GM12878 (cell line): ENCODE results near the gene PBOV1. TPM values are rescaled to one million over a fixed set of nuclear protein-coding genes. Genes with fewer than 3 reads are reported as not detected.

ENCODE experiments used
- ATAC-seq: fragments of 200-7000 bp; cut with Tn5 transposase; 3 replicates; pipeline ENCODE4 v1.9.1; 2020; ENCODE audit warnings: mild to moderate bottlenecking, moderate library complexity
- BruUV-seq: library from RNA; stranded (reverse); fragments of 400-500 nt; replicated peaks from 2 replicates; lab custom pipeline; 2021; lab: Mats Ljungman, UMichigan
- CTCF ChIA-PET: fragments of 300-600 bp; sonication (Branson Sonifier 250); formaldehyde crosslinking; extraction: SDS; loops from one replicate; lab custom pipeline; 2021; ENCODE audit warnings: inconsistent platforms; lab: Yijun Ruan, JAX
- POLR2A ChIA-PET: fragments of 350-600 bp; formaldehyde crosslinking; extraction: SDS; loops from one replicate; lab custom pipeline; 2021; ENCODE audit warnings: inconsistent platforms; lab: Charles Lee
- RAD21 ChIA-PET: fragments of 300-600 bp; sonication (Branson Sonifier 250); formaldehyde crosslinking; loops from one replicate; lab custom pipeline; 2023; ENCODE audit warnings: antibody characterized with exemption; ENCODE audit not compliant: unreplicated experiment; lab: Charles Lee
- SMC1A ChIA-PET: fragments of 300-600 bp; sonication (Branson Sonifier 250); formaldehyde crosslinking; loops from one replicate; lab custom pipeline; 2023; ENCODE audit not compliant: unreplicated experiment, uncharacterized antibody; lab: Charles Lee
- DNase-seq: peaks from one replicate; pipeline ENCODE4 v3.0.0-alpha.2; 2011; ENCODE audit warnings: low read depth, low spot score
- FAIRE-seq: peaks from 3 replicates; lab custom pipeline; 2011; peaks lifted over from hg19 to GRCh38; lab: Jason Lieb, UNC
- H2AFZ ChIP-seq: 2 replicates; pipeline ENCODE4 v1.6.0; 2011; ENCODE audit warnings: low read depth, low read length, control low read depth; ENCODE audit not compliant: control insufficient read depth
- H3K27ac ChIP-seq: 2 replicates; pipeline ENCODE4 v1.5.1; 2011; ENCODE audit warnings: control low read depth; ENCODE audit not compliant: control insufficient read depth, insufficient read depth
- H3K27me3 ChIP-seq, 2 experiments: replicated peaks in 1 of 2; 2 replicates each; pipeline versions ENCODE4 v1.6.0 to v1.6.1; 2011; ENCODE audit warnings: low read length in 1 of 2; ENCODE audit not compliant: control insufficient read depth in 2 of 2, insufficient read depth in 2 of 2
- H3K36me3 ChIP-seq, 2 experiments: 2 replicates each; pipeline ENCODE4 v1.5.1; 2011; ENCODE audit warnings: low read length in 1 of 2; ENCODE audit not compliant: control insufficient read depth in 2 of 2, insufficient read depth in 2 of 2
- H3K4me1 ChIP-seq: 2 replicates; pipeline ENCODE4 v1.6.1; 2011; ENCODE audit warnings: mild to moderate bottlenecking, low read length, moderate library complexity, mixed read lengths; ENCODE audit not compliant: control insufficient read depth, insufficient read depth
- H3K4me2 ChIP-seq: 2 replicates; pipeline ENCODE4 v1.6.0; 2011; ENCODE audit warnings: control low read depth; ENCODE audit not compliant: control insufficient read depth, insufficient read depth
- H3K4me3 ChIP-seq: fragments of 200-600 bp; sonication (generic); 2 replicates; pipeline ENCODE4 v1.5.1; 2016
- H3K79me2 ChIP-seq: 2 replicates; pipeline ENCODE4 v1.6.0; 2011; ENCODE audit warnings: low read length; ENCODE audit not compliant: control insufficient read depth, insufficient read depth
- H3K9ac ChIP-seq: 2 replicates; pipeline ENCODE4 v1.8.0; 2011; ENCODE audit warnings: low read length, control low read depth, mixed read lengths; ENCODE audit not compliant: control insufficient read depth, insufficient read depth
- H3K9me3 ChIP-seq: replicated peaks from 3 replicates; pipeline ENCODE4 v1.5.1; 2011; ENCODE audit warnings: mild to moderate bottlenecking, low read length; ENCODE audit not compliant: control insufficient read depth, insufficient read depth
- H4K20me1 ChIP-seq: 2 replicates; pipeline ENCODE4 v1.6.0; 2011; ENCODE audit not compliant: control insufficient read depth, insufficient read depth
- BHLHE40 ChIP-seq, 2 experiments: fragments of 450-650 bp in 1 of 2; IDR thresholded peaks; 2 replicates each; pipeline ENCODE4 v1.6.1; 2011 to 2017; ENCODE audit warnings: low read depth in 2 of 2, borderline replicate concordance in 1 of 2, improper control_type of control experiment in 1 of 2, low read length in 1 of 2, mild to moderate bottlenecking in 1 of 2
- CREB1 ChIP-seq: IDR thresholded peaks from 2 replicates; pipeline ENCODE4 v1.6.1; 2012; ENCODE audit warnings: low read depth, mild to moderate bottlenecking, inconsistent platforms
- DPF2 ChIP-seq: fragments of 450-650 bp; IDR thresholded peaks from 2 replicates; pipeline ENCODE4 v1.6.1; 2017; ENCODE audit warnings: mild to moderate bottlenecking
- EZH2 ChIP-seq: IDR thresholded peaks from 2 replicates; pipeline ENCODE4 v1.6.1; 2012; ENCODE audit warnings: low read depth, mild to moderate bottlenecking, control low read depth, inconsistent platforms, low read length, borderline replicate concordance; ENCODE audit not compliant: control insufficient read depth
- GABPA ChIP-seq: IDR thresholded peaks from 2 replicates; pipeline ENCODE4 v1.6.1; 2014; ENCODE audit warnings: antibody characterized with exemption, low read depth, mild to moderate bottlenecking, inconsistent platforms
- HDAC6 ChIP-seq: fragments of 200-600 bp; sonication (generic); IDR thresholded peaks from one replicate; pipeline ENCODE4 v1.8.0; 2017; ENCODE audit warnings: antibody characterized with exemption; ENCODE audit not compliant: unreplicated experiment
- HDGF ChIP-seq: fragments of 450-650 bp; IDR thresholded peaks from 2 replicates; pipeline ENCODE4 v1.6.1; 2016; ENCODE audit warnings: antibody characterized with exemption
- IKZF1 ChIP-seq: fragments of 450-650 bp; conservative IDR thresholded peaks from 2 replicates; pipeline ENCODE4 v1.6.1; 2017; ENCODE audit warnings: antibody characterized with exemption, mild to moderate bottlenecking
- NFXL1 ChIP-seq: fragments of 450-650 bp; IDR thresholded peaks from 2 replicates; pipeline ENCODE4 v1.6.1; 2017; ENCODE audit warnings: antibody characterized with exemption, mild to moderate bottlenecking, borderline replicate concordance
- RAD21 ChIP-seq: IDR thresholded peaks from 2 replicates; pipeline ENCODE4 v1.6.1; 2011; ENCODE audit warnings: mild to moderate bottlenecking, low read depth, low read length, moderate library complexity; ENCODE audit not compliant: insufficient read depth
- RAD51 ChIP-seq: fragments of 450-650 bp; IDR thresholded peaks from 2 replicates; pipeline ENCODE4 v1.6.1; 2016; ENCODE audit warnings: moderate library complexity, mild to moderate bottlenecking, inconsistent platforms
- SMAD5 ChIP-seq: IDR thresholded peaks from 2 replicates; pipeline ENCODE4 v1.6.1; 2016; ENCODE audit warnings: antibody characterized with exemption, low read depth
- SPI1 ChIP-seq: IDR thresholded peaks from 2 replicates; pipeline ENCODE4 v1.6.1; 2011; ENCODE audit warnings: low read depth, mild to moderate bottlenecking, low read length, moderate library complexity, borderline replicate concordance; ENCODE audit not compliant: insufficient read depth
- WRNIP1 ChIP-seq: IDR thresholded peaks from 2 replicates; pipeline ENCODE4 v1.6.1; 2011; ENCODE audit warnings: low read depth, low read length, improper control_type of control experiment, borderline replicate concordance
- ZNF207 ChIP-seq: fragments of 450-650 bp; IDR thresholded peaks from 2 replicates; pipeline ENCODE4 v1.6.1; 2014; ENCODE audit warnings: antibody characterized with exemption, mild to moderate bottlenecking, borderline replicate concordance
- ZNF24 ChIP-seq: fragments of 450-650 bp; IDR thresholded peaks from 2 replicates; pipeline ENCODE4 v1.6.1; 2017; ENCODE audit warnings: antibody characterized with exemption, mild to moderate bottlenecking
- WGBS: methylation state at CpG from one replicate; pipeline ENCODE4 v1.1.6; 2016; ENCODE audit warnings: low lambda C conversion rate; ENCODE audit not compliant: insufficient replicate concordance, insufficient coverage; ENCODE audit errors: missing lambda C conversion rate; 5-methylcytosine and 5-hydroxymethylcytosine counted together
- in situ Hi-C: fragments of 300-500 bp; cut with MboI; formaldehyde crosslinking; loops from 9 replicates; pipeline ENCODE4 v1.14.3; 2018; ENCODE audit warnings: mixed read lengths
- intact Hi-C: fragments of 100-400 bp; cut with micrococcal nuclease; formaldehyde crosslinking; loops from one replicate; pipeline ENCODE4 v1.14.2; 2022; ENCODE audit not compliant: unreplicated experiment
- polyA plus RNA-seq, 11 experiments: library from polyadenylated mRNA; depleted of rRNA in 4 of 11; unstranded in 6 of 11; stranded (reverse) in 5 of 11; fragments of >200 nt; fragmentation: Nextera tagmentation in 4 of 11; fragmentation: Illumina TruSeq in 1 of 11; extraction: Ambion mirVana in 4 of 11; extraction: Trizol in 1 of 11; gene quantifications; 1 replicate in 1 of 11; 2 replicates in 10 of 11; pipeline versions ENCODE4 v1.2.1 to v1.2.3, GENCODE V29; 2011 to 2016; ENCODE audit warnings: inconsistent platforms in 2 of 11, missing spikeins in 2 of 11, low read depth in 1 of 11
- total RNA-seq, 4 experiments: library from RNA; depleted of rRNA in 3 of 4; stranded (reverse); fragments of >200 nt in 3 of 4; fragmentation: Illumina TruSeq in 1 of 4; extraction: Trizol in 1 of 4; gene quantifications; 2 replicates each; pipeline versions ENCODE4 v1.2.1 to v1.2.3, GENCODE V29; 2013 to 2021
- TF ChIP-seq, protein P1 (sequence below): fragments of 450-650 bp; IDR thresholded peaks from 2 replicates; pipeline ENCODE4 v1.6.1; 2017; ENCODE audit warnings: low read depth, mild to moderate bottlenecking, moderate library complexity
- TF ChIP-seq, protein P2 (sequence below): IDR thresholded peaks from 2 replicates; pipeline ENCODE4 v1.6.1; 2011; ENCODE audit warnings: low read depth, low read length, improper control_type of control experiment, borderline replicate concordance
- TF ChIP-seq, protein P3 (sequence below): fragments of 450-650 bp; formaldehyde crosslinking; IDR thresholded peaks from 2 replicates; pipeline ENCODE4 v1.4.0; 2020; ENCODE audit warnings: mild to moderate bottlenecking, moderate library complexity
- TF ChIP-seq, protein P4 (sequence below): IDR thresholded peaks from 2 replicates; pipeline ENCODE4 v1.6.1; 2012; ENCODE audit warnings: low read depth, low read length, improper control_type of control experiment

PBOV1 gene
- total and polyA plus RNA-seq, 10 of the 15 experiments (the other 5 are each of a cell fraction or from before 2014, with no cell fraction given) = not detected

DNA sequence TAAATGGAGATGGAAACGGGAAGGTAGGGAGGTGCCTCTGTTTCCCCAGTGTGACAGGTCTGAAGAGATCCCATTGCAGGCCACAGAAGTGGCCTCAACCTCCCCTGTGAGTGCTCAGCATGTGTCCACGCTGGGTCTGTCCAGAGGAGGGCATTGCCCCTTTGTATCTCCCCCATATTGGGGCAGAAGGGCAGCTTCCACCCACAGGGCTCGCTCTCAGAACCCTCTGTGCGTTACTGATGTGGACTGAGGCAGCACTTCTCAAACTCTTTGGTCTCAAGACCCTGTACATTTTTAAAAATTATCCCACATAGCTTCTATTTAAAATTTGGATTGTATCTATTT is 34.5 kb downstream of the PBOV1 start:
- POLR2A ChIA-PET = interaction anchor here (0.6 kb wide), 1 partner anchor 1228 kb away, joined by 4 read pairs; no protein-coding TSS in a partner anchor
- intact Hi-C loops = no loop called here
- no peak for DNase-seq

More for the DNA sequence above, 34.5 kb downstream of the PBOV1 start:
- no peak for TF ChIP-seq EZH2
- no peak for TF ChIP-seq RAD21
- no peak for TF ChIP-seq WRNIP1
- no peak for TF ChIP-seq DPF2
- no peak for TF ChIP-seq HDAC6
- TF ChIP-seq, protein P1, sequence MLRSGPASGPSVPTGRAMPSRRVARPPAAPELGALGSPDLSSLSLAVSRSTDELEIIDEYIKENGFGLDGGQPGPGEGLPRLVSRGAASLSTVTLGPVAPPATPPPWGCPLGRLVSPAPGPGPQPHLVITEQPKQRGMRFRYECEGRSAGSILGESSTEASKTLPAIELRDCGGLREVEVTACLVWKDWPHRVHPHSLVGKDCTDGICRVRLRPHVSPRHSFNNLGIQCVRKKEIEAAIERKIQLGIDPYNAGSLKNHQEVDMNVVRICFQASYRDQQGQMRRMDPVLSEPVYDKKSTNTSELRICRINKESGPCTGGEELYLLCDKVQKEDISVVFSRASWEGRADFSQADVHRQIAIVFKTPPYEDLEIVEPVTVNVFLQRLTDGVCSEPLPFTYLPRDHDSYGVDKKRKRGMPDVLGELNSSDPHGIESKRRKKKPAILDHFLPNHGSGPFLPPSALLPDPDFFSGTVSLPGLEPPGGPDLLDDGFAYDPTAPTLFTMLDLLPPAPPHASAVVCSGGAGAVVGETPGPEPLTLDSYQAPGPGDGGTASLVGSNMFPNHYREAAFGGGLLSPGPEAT = no peak
- TF ChIP-seq IKZF1 = no peak
- TF ChIP-seq BHLHE40 (IDR thresholded peaks at IDR 0.05; ENCODE audit: borderline replicate concordance in 1 of 2, low read depth in 2 of 2, low read length in 1 of 2) = no peak
- TF ChIP-seq CREB1 = no peak
- TF ChIP-seq, protein P2, sequence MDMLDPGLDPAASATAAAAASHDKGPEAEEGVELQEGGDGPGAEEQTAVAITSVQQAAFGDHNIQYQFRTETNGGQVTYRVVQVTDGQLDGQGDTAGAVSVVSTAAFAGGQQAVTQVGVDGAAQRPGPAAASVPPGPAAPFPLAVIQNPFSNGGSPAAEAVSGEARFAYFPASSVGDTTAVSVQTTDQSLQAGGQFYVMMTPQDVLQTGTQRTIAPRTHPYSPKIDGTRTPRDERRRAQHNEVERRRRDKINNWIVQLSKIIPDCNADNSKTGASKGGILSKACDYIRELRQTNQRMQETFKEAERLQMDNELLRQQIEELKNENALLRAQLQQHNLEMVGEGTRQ = no peak
- TF ChIP-seq ZNF207 = no peak
- no peak for TF ChIP-seq HDGF
- TF ChIP-seq, protein P3, sequence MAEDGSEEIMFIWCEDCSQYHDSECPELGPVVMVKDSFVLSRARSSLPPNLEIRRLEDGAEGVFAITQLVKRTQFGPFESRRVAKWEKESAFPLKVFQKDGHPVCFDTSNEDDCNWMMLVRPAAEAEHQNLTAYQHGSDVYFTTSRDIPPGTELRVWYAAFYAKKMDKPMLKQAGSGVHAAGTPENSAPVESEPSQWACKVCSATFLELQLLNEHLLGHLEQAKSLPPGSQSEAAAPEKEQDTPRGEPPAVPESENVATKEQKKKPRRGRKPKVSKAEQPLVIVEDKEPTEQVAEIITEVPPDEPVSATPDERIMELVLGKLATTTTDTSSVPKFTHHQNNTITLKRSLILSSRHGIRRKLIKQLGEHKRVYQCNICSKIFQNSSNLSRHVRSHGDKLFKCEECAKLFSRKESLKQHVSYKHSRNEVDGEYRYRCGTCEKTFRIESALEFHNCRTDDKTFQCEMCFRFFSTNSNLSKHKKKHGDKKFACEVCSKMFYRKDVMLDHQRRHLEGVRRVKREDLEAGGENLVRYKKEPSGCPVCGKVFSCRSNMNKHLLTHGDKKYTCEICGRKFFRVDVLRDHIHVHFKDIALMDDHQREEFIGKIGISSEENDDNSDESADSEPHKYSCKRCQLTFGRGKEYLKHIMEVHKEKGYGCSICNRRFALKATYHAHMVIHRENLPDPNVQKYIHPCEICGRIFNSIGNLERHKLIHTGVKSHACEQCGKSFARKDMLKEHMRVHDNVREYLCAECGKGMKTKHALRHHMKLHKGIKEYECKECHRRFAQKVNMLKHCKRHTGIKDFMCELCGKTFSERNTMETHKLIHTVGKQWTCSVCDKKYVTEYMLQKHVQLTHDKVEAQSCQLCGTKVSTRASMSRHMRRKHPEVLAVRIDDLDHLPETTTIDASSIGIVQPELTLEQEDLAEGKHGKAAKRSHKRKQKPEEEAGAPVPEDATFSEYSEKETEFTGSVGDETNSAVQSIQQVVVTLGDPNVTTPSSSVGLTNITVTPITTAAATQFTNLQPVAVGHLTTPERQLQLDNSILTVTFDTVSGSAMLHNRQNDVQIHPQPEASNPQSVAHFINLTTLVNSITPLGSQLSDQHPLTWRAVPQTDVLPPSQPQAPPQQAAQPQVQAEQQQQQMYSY (CRISPR knock-in tag) = no peak
- no peak for TF ChIP-seq ZNF24
- TF ChIP-seq SPI1 = no peak
- TF ChIP-seq, protein P4, sequence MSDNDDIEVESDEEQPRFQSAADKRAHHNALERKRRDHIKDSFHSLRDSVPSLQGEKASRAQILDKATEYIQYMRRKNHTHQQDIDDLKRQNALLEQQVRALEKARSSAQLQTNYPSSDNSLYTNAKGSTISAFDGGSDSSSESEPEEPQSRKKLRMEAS = no peak
- no peak for TF ChIP-seq NFXL1
- no peak for TF ChIP-seq RAD51
- no peak for TF ChIP-seq SMAD5
- TF ChIP-seq GABPA = no peak
- ChIA-PET CTCF (no interaction called here), SMC1A (no interaction called here), RAD21 (no interaction called here)
- H2AFZ ChIP-seq = no peak overlapping the region
- no peaks in the 10 kb centered on the region for H3K36me3 ChIP-seq
- H3K4me3 ChIP-seq = no peak overlapping the region
- WGBS = 15% methylated on average over 4 of the region's 4 CpGs
- H3K9ac ChIP-seq = no peak overlapping the region
- no peaks in the 10 kb centered on the region for H3K9me3 ChIP-seq
- H3K4me2 ChIP-seq = no peak overlapping the region
- H3K27me3 ChIP-seq = peaks cover 1 to 6% of the 10 kb centered on the region in 2 experiments; a peak in 2 of 4 replicates
- H3K79me2 ChIP-seq = no peaks in the 10 kb centered on the region
- H4K20me1 ChIP-seq = no peaks in the 10 kb centered on the region
- FAIRE-seq (no peak), ATAC-seq (no peak)
- in situ Hi-C loops = no loop called here
- BruUV-seq = no TSS peak
- no peaks in the 10 kb centered on the region for H3K4me1 ChIP-seq
- no peak overlapping the region for H3K27ac ChIP-seq
